ENCODE results near the gene CNOT4.

DNA sequence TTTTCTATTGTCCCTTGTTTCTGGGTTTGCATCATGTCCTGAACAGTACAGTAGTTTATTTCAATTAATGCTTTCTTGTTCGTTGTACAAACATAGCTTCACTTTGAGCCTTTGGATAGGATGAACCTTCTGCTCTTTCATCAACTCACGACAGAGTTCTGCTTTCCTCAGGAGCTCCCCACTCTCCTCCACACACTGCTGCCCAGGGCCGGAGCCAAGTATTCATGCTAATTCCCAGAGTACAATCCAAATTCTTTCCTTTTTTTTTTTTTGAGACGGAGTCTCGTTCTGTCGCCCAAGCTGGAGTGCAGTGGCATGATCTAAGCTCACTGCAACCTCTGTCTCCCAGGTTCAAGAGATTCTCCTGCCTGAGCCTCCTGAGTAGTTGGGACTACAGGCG is 40.3 kb upstream of the CNOT4 start:
- TF ChIP-seq NR2C2 (IDR thresholded peaks at IDR 0.05; ENCODE audit: borderline replicate concordance, control insufficient read depth, insufficient read length, low read depth): no peak
- no peak for TF ChIP-seq SIN3A (IDR thresholded peaks at IDR 0.05; ENCODE audit: low read depth, low read length)
- TF ChIP-seq, protein P1, sequence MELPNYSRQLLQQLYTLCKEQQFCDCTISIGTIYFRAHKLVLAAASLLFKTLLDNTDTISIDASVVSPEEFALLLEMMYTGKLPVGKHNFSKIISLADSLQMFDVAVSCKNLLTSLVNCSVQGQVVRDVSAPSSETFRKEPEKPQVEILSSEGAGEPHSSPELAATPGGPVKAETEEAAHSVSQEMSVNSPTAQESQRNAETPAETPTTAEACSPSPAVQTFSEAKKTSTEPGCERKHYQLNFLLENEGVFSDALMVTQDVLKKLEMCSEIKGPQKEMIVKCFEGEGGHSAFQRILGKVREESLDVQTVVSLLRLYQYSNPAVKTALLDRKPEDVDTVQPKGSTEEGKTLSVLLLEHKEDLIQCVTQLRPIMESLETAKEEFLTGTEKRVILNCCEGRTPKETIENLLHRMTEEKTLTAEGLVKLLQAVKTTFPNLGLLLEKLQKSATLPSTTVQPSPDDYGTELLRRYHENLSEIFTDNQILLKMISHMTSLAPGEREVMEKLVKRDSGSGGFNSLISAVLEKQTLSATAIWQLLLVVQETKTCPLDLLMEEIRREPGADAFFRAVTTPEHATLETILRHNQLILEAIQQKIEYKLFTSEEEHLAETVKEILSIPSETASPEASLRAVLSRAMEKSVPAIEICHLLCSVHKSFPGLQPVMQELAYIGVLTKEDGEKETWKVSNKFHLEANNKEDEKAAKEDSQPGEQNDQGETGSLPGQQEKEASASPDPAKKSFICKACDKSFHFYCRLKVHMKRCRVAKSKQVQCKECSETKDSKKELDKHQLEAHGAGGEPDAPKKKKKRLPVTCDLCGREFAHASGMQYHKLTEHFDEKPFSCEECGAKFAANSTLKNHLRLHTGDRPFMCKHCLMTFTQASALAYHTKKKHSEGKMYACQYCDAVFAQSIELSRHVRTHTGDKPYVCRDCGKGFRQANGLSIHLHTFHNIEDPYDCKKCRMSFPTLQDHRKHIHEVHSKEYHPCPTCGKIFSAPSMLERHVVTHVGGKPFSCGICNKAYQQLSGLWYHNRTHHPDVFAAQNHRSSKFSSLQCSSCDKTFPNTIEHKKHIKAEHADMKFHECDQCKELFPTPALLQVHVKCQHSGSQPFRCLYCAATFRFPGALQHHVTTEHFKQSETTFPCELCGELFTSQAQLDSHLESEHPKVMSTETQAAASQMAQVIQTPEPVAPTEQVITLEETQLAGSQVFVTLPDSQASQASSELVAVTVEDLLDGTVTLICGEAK (IDR thresholded peaks at IDR 0.05; ENCODE audit: borderline replicate concordance): no peak
- TF ChIP-seq, protein P2, sequence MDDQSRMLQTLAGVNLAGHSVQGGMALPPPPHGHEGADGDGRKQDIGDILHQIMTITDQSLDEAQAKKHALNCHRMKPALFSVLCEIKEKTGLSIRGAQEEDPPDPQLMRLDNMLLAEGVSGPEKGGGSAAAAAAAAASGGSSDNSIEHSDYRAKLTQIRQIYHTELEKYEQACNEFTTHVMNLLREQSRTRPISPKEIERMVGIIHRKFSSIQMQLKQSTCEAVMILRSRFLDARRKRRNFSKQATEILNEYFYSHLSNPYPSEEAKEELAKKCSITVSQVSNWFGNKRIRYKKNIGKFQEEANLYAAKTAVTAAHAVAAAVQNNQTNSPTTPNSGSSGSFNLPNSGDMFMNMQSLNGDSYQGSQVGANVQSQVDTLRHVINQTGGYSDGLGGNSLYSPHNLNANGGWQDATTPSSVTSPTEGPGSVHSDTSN (IDR thresholded peaks at IDR 0.05; ENCODE audit: insufficient replicate concordance, low read depth, low read length): no peak
- no peak for TF ChIP-seq BCL3 (IDR thresholded peaks at IDR 0.05; ENCODE audit: borderline replicate concordance, insufficient read depth, low read depth, low read length, poor library complexity, severe bottlenecking)

Measured in GM12878 (cell line).